ENCODE measurements around the gene PRXL2C.

DNA sequence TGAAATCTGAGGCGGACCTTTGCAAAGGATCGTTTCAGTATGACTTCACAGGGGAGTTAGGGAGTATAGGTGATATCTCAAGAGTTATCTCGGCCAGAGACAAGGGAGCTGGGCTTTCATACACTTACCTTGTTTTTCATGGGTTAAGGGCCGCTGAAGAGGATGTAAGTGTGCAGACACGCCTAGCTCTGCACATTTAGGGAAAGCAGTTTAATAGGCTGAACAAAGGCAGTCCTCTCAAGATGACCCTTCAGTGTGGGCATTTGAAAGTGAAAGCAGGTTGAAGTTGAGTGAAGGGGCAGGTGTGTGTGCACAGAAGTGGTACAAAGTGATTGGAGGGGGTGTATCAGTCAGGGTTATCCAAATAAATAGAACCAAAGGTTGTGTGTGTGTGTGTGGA is 33.1 kb upstream of the PRXL2C start:
- TF ChIP-seq EP300 (IDR thresholded peaks at IDR 0.05): no peak
- TF ChIP-seq, protein P1, sequence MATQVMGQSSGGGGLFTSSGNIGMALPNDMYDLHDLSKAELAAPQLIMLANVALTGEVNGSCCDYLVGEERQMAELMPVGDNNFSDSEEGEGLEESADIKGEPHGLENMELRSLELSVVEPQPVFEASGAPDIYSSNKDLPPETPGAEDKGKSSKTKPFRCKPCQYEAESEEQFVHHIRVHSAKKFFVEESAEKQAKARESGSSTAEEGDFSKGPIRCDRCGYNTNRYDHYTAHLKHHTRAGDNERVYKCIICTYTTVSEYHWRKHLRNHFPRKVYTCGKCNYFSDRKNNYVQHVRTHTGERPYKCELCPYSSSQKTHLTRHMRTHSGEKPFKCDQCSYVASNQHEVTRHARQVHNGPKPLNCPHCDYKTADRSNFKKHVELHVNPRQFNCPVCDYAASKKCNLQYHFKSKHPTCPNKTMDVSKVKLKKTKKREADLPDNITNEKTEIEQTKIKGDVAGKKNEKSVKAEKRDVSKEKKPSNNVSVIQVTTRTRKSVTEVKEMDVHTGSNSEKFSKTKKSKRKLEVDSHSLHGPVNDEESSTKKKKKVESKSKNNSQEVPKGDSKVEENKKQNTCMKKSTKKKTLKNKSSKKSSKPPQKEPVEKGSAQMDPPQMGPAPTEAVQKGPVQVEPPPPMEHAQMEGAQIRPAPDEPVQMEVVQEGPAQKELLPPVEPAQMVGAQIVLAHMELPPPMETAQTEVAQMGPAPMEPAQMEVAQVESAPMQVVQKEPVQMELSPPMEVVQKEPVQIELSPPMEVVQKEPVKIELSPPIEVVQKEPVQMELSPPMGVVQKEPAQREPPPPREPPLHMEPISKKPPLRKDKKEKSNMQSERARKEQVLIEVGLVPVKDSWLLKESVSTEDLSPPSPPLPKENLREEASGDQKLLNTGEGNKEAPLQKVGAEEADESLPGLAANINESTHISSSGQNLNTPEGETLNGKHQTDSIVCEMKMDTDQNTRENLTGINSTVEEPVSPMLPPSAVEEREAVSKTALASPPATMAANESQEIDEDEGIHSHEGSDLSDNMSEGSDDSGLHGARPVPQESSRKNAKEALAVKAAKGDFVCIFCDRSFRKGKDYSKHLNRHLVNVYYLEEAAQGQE (IDR thresholded peaks at IDR 0.05): no peak
